GM19099 (cell line): Measurements from ENCODE around the gene LRRC40.

Experiments used
- POLR2A ChIP-seq: IDR thresholded peaks from 3 replicates; pipeline ENCODE4 v1.6.1; 2011; ENCODE audit warnings: low read depth; ENCODE audit not compliant: insufficient read length; ENCODE audit errors: extremely low read depth

The LRRC40 gene

GRCh38 chr1:70210820-70211219, 5.4 kb upstream of the LRRC40 start:
- TF ChIP-seq POLR2A: no peak

DNA sequence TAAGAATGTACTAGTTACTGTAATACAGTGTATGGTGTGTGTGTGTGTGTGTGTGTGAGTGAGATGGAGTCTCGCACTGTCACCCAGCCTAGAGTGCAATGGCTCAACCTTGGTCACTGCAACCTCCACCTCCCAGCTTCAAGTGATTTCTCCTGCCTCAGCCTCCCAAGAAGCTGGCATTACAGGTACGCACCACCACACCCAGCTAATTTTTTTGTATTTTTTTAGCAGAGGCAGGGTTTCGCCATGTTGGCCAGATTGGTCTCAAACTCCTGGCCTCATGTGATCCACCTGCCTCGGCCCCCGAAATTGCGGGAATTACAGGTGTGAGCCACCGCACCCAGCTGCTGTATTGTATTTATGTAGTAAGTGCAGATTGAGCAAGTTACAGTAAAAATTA, 2.9 kb upstream of the LRRC40 start:
- TF ChIP-seq POLR2A: no peak

- TF ChIP-seq POLR2A: no peak
Measured at GRCh38 chr1:70207492-70207891, 2.1 kb upstream of the LRRC40 start.

- no peak for TF ChIP-seq POLR2A
Measured at GRCh38 chr1:70205071-70205433, 327 bp downstream of the LRRC40 start.

- no peak for TF ChIP-seq POLR2A
Measured at GRCh38 chr1:70204600-70204999, 779 bp downstream of the LRRC40 start.

DNA sequence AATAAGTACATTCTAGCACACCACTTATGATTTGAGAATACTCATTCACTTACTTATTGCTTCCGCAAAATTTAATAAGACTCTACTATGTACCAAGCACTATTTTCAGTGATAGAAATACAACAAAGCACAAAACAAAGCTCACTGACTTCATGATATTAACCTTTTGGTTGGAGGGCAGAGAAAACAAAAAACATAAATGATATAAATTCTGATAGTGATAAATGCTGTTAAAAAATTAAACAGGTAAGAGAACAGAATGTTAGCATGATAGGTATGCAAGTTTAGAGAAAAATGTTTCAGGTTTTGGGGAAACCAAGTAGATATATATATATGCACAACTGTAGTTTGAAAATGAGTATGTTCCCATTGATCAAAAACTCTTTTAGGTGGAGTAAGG, 1.2 kb downstream of the LRRC40 start:
- no peak for TF ChIP-seq POLR2A

GRCh38 chr1:70202173-70202758, 3.1 kb downstream of the LRRC40 start:
- TF ChIP-seq POLR2A: no peak

DNA sequence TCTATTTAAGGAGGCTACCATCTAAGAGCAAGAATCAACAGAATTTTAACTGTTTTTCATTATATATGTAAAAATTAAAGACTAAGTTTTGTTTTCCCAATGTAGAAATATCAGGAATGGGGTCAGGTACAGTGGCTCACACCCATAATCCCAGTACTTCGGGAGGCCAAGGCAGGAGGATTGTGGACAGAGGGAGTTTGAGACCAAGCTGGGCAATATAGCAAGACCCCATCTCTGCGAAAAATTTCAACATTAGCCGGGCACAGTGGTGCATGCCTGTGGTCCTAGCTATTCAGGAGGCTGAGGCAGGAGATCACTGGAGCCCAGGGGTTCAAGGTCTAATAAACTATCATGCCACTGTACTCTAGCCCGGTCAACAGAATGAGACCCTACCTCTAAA, 5.3 kb downstream of the LRRC40 start:
- TF ChIP-seq POLR2A: no peak

DNA sequence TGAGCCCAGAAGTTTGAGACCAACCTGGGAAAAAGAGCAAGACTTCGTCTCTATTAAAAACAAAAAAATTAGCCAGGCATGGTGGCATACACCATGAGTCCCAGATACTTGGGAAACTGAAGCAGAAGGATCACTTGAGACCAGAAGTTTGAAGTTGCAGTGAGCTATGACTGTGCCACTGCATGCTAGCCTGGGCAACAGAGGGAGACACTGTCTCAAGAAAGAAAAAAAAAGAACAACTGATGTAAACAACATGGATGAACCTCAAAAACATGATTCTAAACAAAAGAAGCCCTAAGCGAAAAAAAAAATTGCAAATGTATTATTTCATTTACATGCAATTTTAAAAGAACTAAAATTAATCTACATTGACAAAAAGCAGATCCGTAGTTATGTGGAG, 9.0 kb downstream of the LRRC40 start:
- no peak for TF ChIP-seq POLR2A

DNA sequence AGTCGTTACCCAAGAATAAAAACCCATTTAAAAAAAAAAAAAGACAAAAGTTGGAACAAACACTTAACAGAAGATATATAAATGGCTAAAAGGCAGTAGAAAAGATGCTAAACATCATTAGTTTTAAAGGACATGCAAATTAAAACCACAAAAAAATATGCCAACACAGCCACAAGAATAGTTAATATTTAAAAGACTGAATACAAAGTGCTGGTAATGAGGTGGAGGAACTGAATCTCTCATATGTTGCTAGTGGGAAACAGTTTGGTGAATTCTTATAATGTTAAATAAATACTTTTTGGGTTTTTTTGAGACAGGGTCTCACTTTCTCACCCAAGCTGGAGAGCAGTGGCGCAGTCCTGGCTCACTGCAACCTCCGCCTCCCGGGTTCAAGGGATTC, 10.0 kb downstream of the LRRC40 start:
- TF ChIP-seq POLR2A: no peak

GRCh38 chr1:70194601-70195000, 10.8 kb downstream of the LRRC40 start:
- no peak for TF ChIP-seq POLR2A

DNA sequence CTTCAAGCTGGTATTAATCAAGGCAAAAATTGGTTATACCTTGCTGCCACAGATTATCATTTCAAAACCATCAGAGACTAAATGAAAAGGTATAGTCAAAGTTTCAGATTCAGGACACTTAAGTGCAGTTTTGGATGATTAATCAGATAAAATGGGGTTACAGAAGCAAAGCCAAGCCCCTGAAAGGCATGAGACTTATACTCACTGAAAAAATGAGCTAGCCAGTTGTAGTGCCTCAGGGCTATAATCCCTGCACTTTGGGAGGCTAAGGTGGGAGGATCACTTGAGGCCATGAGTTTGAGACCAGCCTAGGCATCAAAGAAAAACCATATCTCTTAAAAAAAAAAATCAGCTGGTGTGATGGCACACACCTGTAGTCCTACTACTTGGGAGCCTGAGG, 15.2 kb downstream of the LRRC40 start:
- TF ChIP-seq POLR2A: no peak

- TF ChIP-seq POLR2A: no peak
Measured at GRCh38 chr1:70188522-70188921, 16.9 kb downstream of the LRRC40 start.

DNA sequence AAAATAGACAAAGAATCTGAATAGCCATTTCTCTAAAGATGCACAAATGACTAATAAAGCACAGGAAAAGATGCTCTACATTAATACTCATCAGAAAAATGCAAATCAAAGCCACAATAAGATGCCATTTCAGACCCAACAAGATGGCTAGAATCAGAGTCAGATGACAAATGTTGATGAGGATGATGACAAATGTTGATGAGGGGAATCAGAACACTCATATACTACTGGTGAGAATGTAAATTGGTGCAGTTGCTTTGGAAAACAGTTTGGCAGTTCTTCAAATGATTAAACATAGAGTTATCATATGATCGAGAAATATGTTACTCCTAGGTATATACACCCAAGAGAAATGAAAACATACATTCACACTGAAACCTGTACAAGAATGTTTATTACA, 33.9 kb downstream of the LRRC40 start:
- no peak for TF ChIP-seq POLR2A

- TF ChIP-seq POLR2A: no peak
Measured at GRCh38 chr1:70169018-70169839, 36.1 kb downstream of the LRRC40 start.

DNA sequence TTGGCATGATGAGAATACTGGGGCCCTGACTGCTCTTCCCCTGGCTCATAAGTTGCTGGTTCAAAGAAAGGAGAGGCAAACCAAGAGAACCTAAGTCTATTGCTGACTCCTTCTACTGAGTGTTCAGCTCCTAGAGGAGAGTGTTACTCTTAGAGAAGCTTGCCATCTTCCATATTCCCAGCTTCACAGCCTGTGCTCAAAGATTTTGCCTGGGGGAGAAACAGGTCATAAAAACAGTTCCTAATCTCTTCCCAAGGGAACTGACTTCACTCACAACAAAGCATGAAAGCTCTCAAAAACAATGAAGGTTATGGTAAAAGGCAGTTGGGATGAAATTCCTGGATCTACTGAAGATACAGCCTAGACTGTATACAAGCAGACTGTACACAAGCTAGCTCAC, 37.1 kb downstream of the LRRC40 start:
- TF ChIP-seq POLR2A: no peak

GRCh38 chr1:70164350-70164749, 41.0 kb downstream of the LRRC40 start:
- no peak for TF ChIP-seq POLR2A
